Stimulated activated naive CD8-positive, alpha-beta T cell treated with anti-CD3 and anti-CD28 coated beads, Interleukin-15, Interleukin-2, amounts not matched to agents 100 ng/mL and 50 ng/mL, for 24 hours (primary cell): ENCODE results near the gene HMG20A.
"Not testable (repeated sequence)": the region's sequence is repeated elsewhere in the genome, so short reads cannot be mapped to it uniquely, and the experiment has no call there.

Experiments used
- H3K27ac Mint-ChIP-seq: one replicate; pipeline ENCODE4 v1.8.0; 2021; ENCODE audit warnings: mild to moderate bottlenecking, mixed read lengths
- H3K27me3 Mint-ChIP-seq: one replicate; pipeline ENCODE4 v1.8.0; 2021; ENCODE audit warnings: mixed read lengths
- H3K36me3 Mint-ChIP-seq: one replicate; pipeline ENCODE4 v1.8.0; 2021; ENCODE audit warnings: low read depth, mixed read lengths
- H3K4me1 Mint-ChIP-seq: one replicate; pipeline ENCODE4 v1.8.0; 2021; ENCODE audit warnings: low read depth, mixed read lengths
- H3K4me3 Mint-ChIP-seq: one replicate; pipeline ENCODE4 v1.8.0; 2021; ENCODE audit warnings: mild to moderate bottlenecking, mixed read lengths
- H3K9me3 Mint-ChIP-seq: one replicate; pipeline ENCODE4 v1.8.0; 2021; ENCODE audit warnings: mixed read lengths

Gene HMG20A

GRCh38 chr15:77395013-77395774 lies 25.5 kb upstream of the HMG20A start:
- Mint-ChIP-seq H3K36me3 (peaks cover 40% of the 10 kb centered on the region), H3K4me3 (no peak overlapping the region), H3K4me1 (peaks cover 7% of the 10 kb centered on the region), H3K27ac (no peak overlapping the region), H3K9me3 (peaks cover 32% of the 10 kb centered on the region), H3K27me3 (no peaks in the 10 kb centered on the region)

- no peak overlapping the region for H3K27ac Mint-ChIP-seq
- H3K27me3 Mint-ChIP-seq = no peaks in the 10 kb centered on the region
- H3K36me3 Mint-ChIP-seq = peaks cover 51% of the 10 kb centered on the region
- H3K4me3 Mint-ChIP-seq = no peak overlapping the region
- H3K4me1 Mint-ChIP-seq = peaks cover 11% of the 10 kb centered on the region
- peaks cover 36% of the 10 kb centered on the region for H3K9me3 Mint-ChIP-seq
Observed at GRCh38 chr15:77396692-77397091, 24.0 kb upstream of the HMG20A start.

DNA sequence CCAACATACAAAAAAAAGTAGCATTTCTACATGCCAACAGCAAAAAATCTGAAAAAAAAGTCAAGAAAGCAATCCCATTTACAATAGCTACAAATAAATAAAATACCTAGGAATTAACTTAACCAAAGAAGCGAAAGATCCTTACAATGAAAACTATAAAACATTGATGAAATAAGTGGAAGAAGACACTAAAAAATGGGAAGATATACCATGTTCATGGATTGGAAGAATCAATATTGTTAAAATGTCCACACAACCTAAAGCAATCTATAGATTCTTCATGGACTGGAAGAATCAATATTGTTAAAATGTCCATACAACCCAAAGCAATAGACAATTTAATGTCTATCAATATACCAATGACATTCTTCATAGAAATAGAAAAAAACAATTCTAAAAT lies 21.8 kb upstream of the HMG20A start:
- H3K36me3 Mint-ChIP-seq = peaks cover 51% of the 10 kb centered on the region
- no peaks in the 10 kb centered on the region for H3K27me3 Mint-ChIP-seq
- H3K4me3 Mint-ChIP-seq = no peak overlapping the region
- peaks cover 31% of the 10 kb centered on the region for H3K4me1 Mint-ChIP-seq
- peaks cover 36% of the 10 kb centered on the region for H3K9me3 Mint-ChIP-seq
- H3K27ac Mint-ChIP-seq = no peak overlapping the region

DNA sequence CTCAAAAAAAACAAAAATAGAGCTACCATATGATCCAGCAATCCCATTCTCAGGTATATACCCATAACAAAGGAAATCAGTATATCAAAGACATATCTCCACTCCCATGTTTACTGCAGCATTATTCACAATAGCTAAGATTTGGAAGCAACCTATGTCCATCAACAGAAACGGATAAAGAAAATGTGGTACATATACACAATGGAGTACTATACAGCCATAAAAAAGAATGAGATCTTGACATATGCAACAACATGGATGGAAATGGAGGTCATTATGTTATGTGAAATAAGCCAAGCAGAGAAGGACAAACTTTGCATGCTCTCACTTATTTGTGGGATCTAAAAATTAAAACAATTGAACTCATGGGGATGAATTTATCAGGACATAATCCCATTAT lies 20.4 kb upstream of the HMG20A start:
- Mint-ChIP-seq H3K4me1 (peaks cover 32% of the 10 kb centered on the region), H3K9me3 (peaks cover 32% of the 10 kb centered on the region), H3K27me3 (no peaks in the 10 kb centered on the region), H3K27ac (no peak overlapping the region), H3K36me3 (peaks cover 48% of the 10 kb centered on the region), H3K4me3 (no peak overlapping the region)

GRCh38 chr15:77402740-77403379 lies 17.8 kb upstream of the HMG20A start:
- H3K4me3 Mint-ChIP-seq = peak overlapping the region; percentile 45

DNA sequence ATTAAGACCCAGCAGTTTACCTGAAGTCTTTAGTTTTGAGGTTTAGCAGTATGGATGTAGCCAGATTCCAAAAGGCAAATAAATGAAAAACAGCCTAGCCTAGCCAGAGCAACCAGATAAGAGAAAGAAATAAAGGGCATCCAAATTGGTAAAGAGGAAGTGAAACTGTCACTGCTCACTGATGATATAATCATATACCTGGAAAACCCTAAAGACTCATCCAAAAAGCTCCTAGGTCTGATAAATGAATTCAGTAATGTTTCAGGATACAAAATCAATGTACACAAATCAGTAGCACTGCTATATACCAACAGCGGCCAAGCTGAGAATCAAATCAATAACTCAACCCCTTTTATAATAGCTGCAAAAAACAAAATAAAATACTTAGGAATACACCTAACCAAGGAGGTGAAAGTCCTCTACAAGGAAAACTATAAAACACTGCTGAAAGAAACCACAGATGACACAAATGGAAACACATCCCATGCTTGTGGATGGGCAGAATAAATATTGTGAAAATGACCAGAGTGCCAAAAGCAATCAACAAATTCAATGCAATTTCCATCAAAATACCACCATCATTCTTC lies 14.4 kb upstream of the HMG20A start:
- not testable (repeated sequence) for H3K9me3 Mint-ChIP-seq, H3K4me3 Mint-ChIP-seq, H3K27ac Mint-ChIP-seq, H3K36me3 Mint-ChIP-seq, H3K27me3 Mint-ChIP-seq
- H3K4me1 Mint-ChIP-seq = peaks cover 74% of the 10 kb centered on the region

More at GRCh38 chr15:77402740-77403379, 17.8 kb upstream of the HMG20A start:
- H3K27ac Mint-ChIP-seq = peak overlapping the region; percentile 67
- H3K36me3 Mint-ChIP-seq = peaks cover 32% of the 10 kb centered on the region
- H3K9me3 Mint-ChIP-seq = peaks cover 21% of the 10 kb centered on the region
- no peaks in the 10 kb centered on the region for H3K27me3 Mint-ChIP-seq
- peaks cover 52% of the 10 kb centered on the region for H3K4me1 Mint-ChIP-seq

DNA sequence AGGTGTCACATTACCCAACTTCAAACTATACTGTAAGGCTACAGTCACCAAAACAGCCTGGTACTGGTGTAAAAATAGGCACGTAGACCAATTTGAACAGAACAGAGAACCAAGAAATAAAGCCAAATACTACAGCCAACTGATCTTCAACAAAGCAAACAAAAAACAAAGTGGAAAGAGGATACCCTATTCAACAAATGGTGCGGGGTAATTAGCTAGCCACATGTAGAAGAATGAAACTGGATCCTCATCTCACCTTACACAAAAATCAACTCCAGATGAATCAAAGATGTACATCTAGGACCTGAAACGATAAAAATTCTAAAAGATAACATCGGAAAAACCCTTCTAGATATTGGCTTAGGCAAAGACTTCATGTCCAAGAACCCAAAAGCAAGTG lies 13.8 kb upstream of the HMG20A start:
- no peaks in the 10 kb centered on the region for H3K9me3 Mint-ChIP-seq
- H3K27me3 Mint-ChIP-seq = no peaks in the 10 kb centered on the region
- peaks cover 3% of the 10 kb centered on the region for H3K36me3 Mint-ChIP-seq
- peaks cover 68% of the 10 kb centered on the region for H3K4me1 Mint-ChIP-seq
- H3K27ac Mint-ChIP-seq = no peak overlapping the region
- H3K4me3 Mint-ChIP-seq = no peak overlapping the region

DNA sequence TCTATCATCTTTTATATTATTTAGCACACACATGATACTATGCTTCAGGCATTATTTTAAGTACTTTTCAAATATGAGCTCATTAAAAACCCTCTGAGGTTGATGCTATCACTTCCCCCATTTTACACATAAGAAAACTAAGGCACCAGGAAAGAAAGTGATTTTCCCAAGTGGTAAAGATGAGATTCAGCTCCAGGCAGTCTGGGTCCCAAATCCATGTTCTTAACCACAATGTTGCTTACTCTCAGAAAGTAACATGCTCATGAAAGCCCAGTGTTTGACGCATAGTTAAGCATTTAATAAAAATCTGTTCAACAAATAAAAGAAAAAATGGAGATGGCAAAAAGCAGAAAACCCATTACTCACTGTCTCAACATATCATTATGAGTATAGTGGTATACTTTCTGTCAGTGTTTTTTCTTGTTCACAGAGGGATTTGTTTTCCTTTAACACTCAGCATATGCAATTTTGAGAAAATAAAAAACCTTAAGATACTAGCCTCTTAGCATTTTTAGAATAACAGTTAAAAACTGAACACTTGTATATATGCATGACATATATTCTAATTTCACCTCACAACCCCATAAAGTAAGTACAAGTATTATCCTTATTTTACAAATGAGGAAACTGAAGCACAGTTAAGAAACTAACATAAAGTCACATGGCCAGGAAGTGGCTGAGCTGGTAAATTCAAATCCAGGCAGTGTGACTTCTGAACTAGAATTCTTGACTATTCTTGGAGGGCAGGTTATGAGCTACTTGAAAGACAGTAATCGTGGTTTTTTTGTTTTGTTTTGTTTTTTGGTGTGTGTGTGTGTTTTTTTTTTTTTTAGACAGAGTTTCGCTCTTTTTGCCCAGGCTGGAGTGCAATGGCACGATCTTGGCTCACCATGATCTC lies 11.2 kb upstream of the HMG20A start:
- peak overlapping the region; percentile 60 for H3K4me3 Mint-ChIP-seq
- no peaks in the 10 kb centered on the region for H3K27me3 Mint-ChIP-seq
- H3K9me3 Mint-ChIP-seq = no peaks in the 10 kb centered on the region
- peak overlapping the region; percentile 75 for H3K27ac Mint-ChIP-seq
- peaks cover 3% of the 10 kb centered on the region for H3K36me3 Mint-ChIP-seq
- peaks cover 50% of the 10 kb centered on the region for H3K4me1 Mint-ChIP-seq

DNA sequence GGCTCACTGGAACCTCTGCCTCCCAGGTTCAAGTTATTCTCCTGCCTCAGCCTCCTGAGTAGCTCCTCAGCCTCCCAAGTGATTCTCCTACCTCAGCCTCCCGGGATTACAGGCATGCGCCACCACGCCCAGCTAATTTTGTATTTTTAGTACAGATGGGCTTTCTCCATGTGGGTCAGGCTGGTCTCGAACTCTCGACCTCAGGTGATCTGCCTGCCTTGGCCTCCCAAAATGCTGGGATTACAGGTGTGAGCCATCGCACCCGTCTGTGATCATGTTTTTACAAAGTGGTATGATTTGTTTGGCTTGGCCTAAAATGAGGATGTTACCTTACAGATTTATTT lies 10.6 kb upstream of the HMG20A start:
- H3K36me3 Mint-ChIP-seq, H3K27me3 Mint-ChIP-seq, H3K9me3 Mint-ChIP-seq: not testable (repeated sequence)
- Mint-ChIP-seq H3K27ac (peak overlapping the region; percentile 75), H3K4me3 (peak overlapping the region; percentile 60), H3K4me1 (peaks cover 50% of the 10 kb centered on the region)

GRCh38 chr15:77410701-77411618 lies 9.7 kb upstream of the HMG20A start:
- Mint-ChIP-seq H3K4me1 (peaks cover 43% of the 10 kb centered on the region), H3K4me3 (no peak overlapping the region)

DNA sequence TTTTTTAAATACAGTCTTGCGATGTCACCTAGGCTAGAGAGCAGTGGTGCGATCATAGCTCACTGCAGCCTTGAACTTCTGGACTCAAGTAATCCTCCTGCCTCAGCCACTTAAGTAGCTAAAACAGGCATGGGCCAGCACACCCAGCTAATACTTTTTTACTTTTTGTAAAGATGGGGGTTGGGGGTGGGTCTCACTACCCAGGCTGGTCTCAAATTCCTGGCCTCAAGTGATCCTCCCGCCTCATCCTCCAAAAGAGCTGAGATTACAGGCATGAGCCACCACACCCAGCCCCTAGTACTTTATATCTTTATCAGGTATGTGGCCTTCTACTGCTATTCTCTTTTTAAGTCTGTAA lies 9.1 kb upstream of the HMG20A start:
- no peaks in the 10 kb centered on the region for H3K27me3 Mint-ChIP-seq
- H3K4me1 Mint-ChIP-seq = peaks cover 37% of the 10 kb centered on the region
- H3K4me3 Mint-ChIP-seq = no peak overlapping the region
- H3K36me3 Mint-ChIP-seq = peaks cover 3% of the 10 kb centered on the region
- no peaks in the 10 kb centered on the region for H3K9me3 Mint-ChIP-seq
- H3K27ac Mint-ChIP-seq = no peak overlapping the region

More at GRCh38 chr15:77410701-77411618, 9.7 kb upstream of the HMG20A start:
- Mint-ChIP-seq H3K27ac (peak overlapping the region; percentile 32), H3K27me3 (no peaks in the 10 kb centered on the region), H3K36me3 (peaks cover 3% of the 10 kb centered on the region), H3K9me3 (no peaks in the 10 kb centered on the region)

- no peak overlapping the region for H3K27ac Mint-ChIP-seq
- H3K4me1 Mint-ChIP-seq = peaks cover 40% of the 10 kb centered on the region
- H3K4me3 Mint-ChIP-seq = no peak overlapping the region
- H3K9me3 Mint-ChIP-seq = no peaks in the 10 kb centered on the region
- peaks cover 3% of the 10 kb centered on the region for H3K36me3 Mint-ChIP-seq
- no peaks in the 10 kb centered on the region for H3K27me3 Mint-ChIP-seq
Observed at GRCh38 chr15:77412972-77413698, 7.6 kb upstream of the HMG20A start.

DNA sequence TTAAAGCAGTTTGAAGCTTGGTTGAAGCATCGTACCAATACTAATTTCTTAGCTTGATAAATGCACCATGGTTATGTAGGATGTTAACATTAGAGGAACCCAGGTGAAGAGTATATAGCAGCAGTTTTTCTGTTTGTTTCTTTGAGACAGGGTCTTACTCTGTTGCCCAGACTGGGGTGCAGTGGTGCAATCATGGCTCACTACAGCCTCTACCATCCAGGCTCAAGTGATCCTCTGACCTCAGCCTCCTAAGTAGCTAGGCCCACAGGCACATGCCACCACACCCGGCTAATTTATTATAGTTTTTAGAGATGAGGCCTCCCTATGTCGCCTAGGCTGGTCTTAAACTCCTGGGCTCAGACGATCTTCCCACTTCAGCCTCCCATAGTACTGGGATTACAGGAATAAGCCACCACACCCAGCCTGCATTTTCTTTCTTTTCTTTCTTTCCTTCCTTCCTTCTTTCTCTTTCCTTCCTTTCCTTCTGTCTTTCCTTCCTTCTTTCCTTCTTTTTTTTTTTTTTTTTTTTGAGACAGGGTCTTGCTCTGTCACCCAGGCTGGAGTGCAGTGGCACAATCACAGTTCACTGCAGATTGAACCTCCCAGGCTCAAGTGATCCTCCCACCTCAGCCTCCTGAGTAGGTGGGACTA lies 6.9 kb upstream of the HMG20A start:
- Mint-ChIP-seq H3K4me3 (no peak overlapping the region), H3K9me3 (no peaks in the 10 kb centered on the region), H3K36me3 (peaks cover 3% of the 10 kb centered on the region), H3K4me1 (peaks cover 46% of the 10 kb centered on the region), H3K27ac (no peak overlapping the region), H3K27me3 (no peaks in the 10 kb centered on the region)
